GM21381 (cell line): Measurements from ENCODE around the gene FEZF1.

Source experiments
- ATAC-seq: cut with Tn5 transposase; IDR thresholded peaks from one replicate; pipeline ENCODE4 v1.9.1; 2021; ENCODE audit warnings: mild to moderate bottlenecking, moderate library complexity; ENCODE audit not compliant: unreplicated experiment

Gene FEZF1

GRCh38 chr7:122304319-122304975 lies at the start of gene FEZF1:
TSS of gene FEZF1 (minus strand) at chr7:122304750. CDS start at chr7:122304437, 313 bp downstream.
- ATAC-seq, result no peak

DNA sequence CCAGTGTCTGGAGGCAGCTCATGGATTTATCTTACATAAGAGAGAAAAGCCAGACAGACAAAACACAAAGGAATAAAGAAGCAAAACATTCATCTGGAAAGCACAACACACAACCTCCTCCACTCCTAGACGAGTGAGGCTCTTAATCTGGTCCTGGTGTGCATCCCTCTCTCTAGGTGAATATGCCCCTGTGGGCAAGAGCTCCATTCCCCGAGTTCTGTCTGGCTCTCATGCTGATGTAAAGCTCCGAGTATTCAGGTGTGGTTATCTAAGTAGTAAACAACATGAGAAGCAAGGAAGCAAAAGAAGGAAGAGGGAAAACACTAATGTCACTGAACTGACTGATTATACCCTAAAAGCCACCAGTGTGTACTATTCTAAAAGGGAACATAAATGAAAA lies 47.9 kb upstream of the FEZF1 start:
- ATAC-seq, result no peak

- no peak for ATAC-seq
These were observed 46.2 kb upstream of the FEZF1 start for GRCh38 chr7:122350701-122351100.

DNA sequence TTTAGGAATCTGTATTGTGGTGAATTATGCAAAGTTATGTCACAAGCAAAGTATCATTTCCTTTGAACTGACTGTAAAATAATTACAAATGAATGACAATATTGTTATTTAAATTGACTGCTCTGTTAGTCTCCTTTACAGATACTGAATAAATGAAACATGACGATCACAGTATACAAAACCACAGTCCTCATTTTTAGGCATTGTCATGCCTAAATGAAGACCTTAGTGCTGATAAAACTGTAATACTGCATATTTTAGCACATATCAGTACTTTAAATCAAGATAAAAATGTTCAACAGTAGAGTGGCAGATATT lies 39.7 kb upstream of the FEZF1 start:
- ATAC-seq, result no peak

DNA sequence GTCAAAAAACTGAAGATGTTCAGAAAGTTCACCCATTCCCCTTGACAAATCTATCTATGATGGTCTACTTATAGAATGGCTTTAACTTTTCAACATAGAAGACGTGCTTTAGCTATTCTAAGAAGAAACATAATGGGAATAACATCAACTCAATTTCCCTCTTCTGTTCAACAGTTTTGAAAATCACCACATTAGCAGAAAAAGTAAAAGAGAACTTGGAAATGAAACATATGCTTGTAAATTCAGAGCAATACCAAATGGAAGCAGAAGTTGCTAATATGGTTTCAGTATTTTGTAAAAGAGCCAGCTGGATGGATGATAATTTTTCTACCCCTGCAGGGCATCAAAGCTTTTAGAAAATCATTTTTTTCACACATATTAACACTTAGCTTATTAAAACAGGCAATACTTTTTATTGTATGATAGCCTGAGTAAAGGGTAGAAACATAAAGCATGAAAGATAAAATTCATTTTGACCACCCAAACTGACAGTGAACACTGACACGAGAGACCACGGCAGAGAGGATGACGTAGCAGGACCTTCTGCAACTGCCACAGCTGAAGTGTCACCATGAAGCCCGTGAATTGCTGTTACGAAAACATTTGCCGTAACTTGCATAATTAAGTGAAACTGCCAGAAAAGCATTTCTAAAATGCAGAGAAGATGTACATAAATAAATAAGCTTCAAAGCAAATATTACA lies 39.2 kb upstream of the FEZF1 start:
- ATAC-seq, result no peak

GRCh38 chr7:122340427-122340826 lies 35.9 kb upstream of the FEZF1 start:
- ATAC-seq, result no peak

DNA sequence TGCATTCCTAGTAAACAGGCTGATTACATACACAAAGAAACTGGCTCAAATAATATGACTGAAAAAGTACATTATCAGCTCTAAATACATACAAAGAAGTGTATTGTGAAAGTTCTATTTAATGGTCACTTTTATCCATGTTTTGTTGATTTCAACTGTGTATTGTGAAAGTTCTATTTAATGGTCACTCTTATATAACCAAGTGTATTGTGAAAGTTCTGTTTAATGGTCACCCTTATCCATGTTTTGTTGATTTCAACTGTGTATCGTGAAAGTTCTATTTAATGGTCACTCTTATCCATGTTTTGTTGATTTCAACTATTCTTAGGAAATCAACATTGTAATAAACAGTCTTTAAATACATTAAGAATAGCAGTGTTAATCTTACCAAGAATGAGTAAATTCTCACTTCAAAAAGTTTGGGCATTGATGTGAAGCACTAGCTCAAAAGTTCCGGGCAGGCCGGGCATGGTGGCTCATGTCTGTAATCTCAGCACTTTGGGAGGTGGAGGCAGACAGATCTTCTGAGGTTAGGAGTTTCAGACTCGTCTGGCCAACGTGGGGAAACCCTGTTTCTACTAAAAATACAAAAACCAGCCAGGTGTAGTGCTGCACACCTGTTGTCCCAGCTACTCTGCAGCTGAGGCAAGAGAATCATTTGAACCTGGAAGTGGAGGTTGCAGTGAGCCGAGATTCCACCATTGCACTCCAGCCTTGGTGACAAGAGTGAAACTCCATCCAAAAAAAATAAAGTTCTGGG lies 34.8 kb upstream of the FEZF1 start:
- no peak for ATAC-seq

DNA sequence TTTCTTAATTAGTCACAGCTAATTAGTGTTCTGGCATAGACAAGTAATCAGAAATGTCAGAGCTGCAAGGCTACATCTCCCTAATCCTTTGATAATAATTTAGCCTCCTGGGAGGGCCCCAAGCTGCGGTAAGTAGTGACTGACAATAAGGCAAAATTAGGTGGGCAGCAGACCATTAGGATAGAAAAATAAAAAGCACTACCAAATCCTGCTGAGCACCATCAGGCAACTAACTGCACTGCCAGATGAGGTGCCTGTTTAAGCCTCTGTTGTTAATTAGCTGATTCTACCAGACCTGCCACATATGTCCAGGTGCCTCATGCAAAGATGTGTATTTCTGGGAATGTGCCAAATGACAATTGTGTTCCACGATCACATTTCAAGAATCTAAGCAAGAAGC lies 32.5 kb upstream of the FEZF1 start:
- no peak for ATAC-seq

DNA sequence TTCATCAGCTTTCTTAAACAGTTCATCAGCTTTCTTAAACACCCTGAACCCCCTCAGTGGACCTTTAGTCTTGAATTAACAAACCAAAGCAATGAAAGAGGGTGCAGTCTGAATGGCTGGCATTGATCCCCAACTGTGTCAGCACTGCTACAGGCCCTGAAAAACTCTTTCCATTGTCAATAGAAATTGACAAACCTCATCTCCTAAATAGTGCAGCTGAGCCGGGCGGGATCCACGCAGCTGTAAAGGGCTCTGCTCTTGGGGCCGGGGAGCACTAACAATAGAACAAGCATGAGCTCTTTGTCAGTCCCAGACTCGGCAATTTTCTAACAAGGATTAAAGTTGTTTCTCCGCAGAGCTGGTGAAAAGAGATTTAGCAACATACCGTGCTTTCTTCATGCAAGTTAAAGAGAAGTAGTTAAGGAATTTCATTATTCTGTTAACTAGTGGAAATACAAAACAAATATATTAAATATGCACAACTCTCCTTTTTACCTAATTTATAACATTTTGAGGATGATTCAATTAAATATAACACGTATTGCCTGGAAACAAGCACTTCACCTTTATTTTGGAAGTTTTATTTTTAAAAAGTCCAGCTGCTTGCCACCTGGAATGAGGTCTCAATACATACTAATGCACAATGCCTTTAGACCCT lies 24.7 kb upstream of the FEZF1 start:
- no peak for ATAC-seq

- no peak for ATAC-seq
These were observed 23.4 kb upstream of the FEZF1 start for GRCh38 chr7:122327969-122328368.

GRCh38 chr7:122316467-122317388 lies 12.2 kb upstream of the FEZF1 start:
- ATAC-seq, result no peak

DNA sequence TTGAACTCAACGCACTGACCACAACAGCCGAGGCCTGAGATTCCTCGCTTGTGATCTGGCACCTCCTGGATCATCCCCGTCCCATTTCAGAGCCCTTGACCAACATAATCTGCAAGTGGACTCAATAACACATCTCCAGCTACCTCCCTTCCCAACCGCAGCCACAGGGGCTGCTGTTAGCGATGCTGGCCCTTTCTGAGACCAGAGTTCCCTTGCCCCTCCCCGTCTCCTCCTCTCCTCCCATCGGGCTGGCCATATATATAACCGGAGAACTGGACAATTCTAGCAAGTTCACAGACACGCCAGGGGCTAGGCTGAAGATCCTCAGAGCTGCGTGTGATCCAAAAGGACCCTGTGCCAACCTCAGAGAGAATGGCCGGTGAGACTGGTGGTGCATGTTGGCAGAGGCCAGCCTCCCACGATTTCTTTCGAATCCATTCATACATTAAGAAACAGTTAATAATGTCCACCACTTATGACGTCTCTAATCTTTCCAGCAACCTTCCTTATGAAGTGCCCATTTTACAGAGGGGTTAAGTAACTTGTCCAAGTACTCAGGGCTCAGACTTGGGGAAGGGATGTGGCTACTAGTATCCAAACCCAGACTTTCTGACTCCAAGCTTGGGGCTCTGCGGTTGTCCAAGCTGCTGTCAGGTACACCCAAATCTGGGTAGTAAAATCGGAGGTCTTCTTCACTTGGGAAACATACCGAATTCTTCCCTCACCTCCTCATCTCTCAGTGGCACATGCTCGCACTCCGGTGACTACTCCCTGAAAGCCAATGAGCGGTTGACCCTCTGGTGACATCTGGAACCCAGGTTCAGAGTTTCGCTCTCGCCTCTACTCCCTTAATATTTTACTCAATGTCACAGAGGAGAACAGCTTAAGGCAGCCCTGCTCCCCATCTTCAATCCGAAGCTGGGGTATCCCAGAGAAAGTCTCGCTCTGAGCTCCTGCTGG lies 11.2 kb upstream of the FEZF1 start:
- no peak for ATAC-seq

- no peak for ATAC-seq
These were observed 9.7 kb upstream of the FEZF1 start for GRCh38 chr7:122314284-122314683.

- no peak for ATAC-seq
These were observed 8.2 kb upstream of the FEZF1 start for GRCh38 chr7:122312789-122313188.

- ATAC-seq, result no peak
These were observed 7.3 kb upstream of the FEZF1 start for GRCh38 chr7:122311734-122312450.

DNA sequence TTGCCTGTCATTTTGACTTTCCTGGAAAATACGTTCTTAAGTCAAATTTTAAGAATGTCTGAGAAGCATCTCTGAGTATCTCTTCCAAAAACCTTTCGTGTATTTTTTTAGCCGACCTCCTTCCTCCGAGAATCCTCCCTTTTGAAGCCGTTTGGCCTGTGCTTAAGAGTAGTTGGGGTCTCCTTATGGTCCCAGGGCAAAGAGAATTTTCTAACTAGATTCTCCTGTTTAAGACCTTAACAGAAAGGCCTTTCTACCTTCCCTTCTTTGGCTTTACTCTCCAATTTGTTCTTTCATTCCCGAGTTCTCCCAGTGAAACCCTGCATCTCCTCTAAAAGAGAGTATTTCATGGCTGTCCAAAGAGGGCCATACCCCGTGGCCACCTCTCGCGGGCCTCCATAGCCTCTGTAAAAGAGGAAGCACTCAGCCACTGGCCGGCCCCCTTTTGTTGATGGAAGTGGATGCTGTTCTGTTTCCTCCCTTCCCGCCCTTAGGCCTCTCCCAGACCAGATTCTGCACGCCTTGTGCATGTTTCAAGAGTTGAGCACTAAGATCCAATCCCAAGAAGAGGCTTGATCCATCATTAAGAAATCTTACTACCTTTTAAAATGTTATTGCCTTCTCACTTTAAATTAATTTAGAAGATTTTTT lies 6.6 kb upstream of the FEZF1 start:
- no peak for ATAC-seq

DNA sequence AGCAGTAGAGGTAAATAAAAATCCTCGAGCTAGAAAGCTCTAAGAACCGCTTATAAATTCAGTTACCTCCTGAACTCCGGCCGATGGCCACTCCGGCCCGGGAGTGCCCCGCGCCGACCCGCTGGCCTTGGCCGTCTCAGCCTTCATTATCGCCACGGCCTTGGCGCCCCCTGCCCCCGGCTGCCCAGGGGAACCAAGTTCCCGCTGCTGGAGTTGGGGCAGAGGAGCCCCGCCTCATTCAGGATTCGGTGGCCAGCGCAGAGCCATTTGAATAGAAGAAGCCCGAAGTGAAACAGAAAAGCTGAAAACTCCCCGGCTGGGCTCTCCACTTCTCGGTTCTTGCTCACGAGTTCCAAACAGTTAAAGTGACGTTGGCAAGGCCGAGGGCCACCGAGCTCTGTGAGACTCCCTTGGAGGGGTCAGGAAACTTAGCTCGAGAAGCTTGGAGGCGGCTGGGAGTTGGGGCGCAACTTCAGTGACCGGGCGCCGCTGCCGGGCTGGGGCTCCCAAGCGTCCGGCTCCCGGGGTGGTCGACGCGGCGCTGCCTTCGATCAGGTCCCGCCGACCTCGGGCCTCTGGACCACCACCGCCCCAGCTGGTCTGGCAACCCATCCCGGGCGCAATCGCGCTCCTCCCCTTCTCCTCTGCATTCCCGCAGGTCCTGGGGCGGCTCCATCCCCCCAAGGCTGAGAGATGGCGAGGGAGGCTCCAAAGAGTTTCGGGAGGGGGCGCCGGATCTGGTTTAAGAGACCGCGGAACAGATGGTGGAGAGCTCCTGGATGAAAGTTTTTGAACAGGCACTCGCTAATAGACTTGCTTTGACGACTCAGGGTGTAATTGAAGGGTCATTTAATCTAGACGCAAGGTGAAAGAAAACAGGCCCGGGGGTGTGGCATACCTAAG lies 5.8 kb upstream of the FEZF1 start:
- peak; percentile 67 for ATAC-seq
